OCI-LY3 (cell line): ENCODE data around the gene GALNT2.

ENCODE experiments used
- H2AFZ ChIP-seq: fragments of 200-600, 300-600 bp; shearing (Covaris generic); 2 replicates; pipeline ENCODE4 v1.6.0; 2014; ENCODE audit warnings: antibody characterized with exemption, low read depth, low read length
- H3K27ac ChIP-seq: fragments of 200-600, 300-600 bp; sonication (generic); 2 replicates; pipeline ENCODE4 v1.5.1; 2014; ENCODE audit warnings: mild to moderate bottlenecking, low read length, moderate library complexity, mixed read lengths
- H3K27me3 ChIP-seq: fragments of 200-600, 300-600 bp; sonication (generic); 2 replicates; pipeline ENCODE4 v1.6.1; 2014; ENCODE audit warnings: low read depth, low read length, mixed read lengths
- H3K36me3 ChIP-seq: fragments of 200-600, 300-600 bp; sonication (generic); replicated peaks from 2 replicates; pipeline ENCODE3; 2014; ENCODE audit warnings: low read depth, low read length, mixed read lengths
- H3K4me1 ChIP-seq: fragments of 300-600, 200-600 bp; sonication (generic); 2 replicates; pipeline ENCODE4 v1.6.1; 2014; ENCODE audit warnings: low read length, mixed read lengths
- H3K4me2 ChIP-seq: fragments of 200-600, 300-600 bp; sonication (generic); 2 replicates; pipeline ENCODE4 v1.6.1; 2014; ENCODE audit warnings: low read length, mixed read lengths
- H3K4me3 ChIP-seq: fragments of 300-600, 200-600 bp; sonication (generic); 2 replicates; pipeline ENCODE4 v1.5.1; 2014; ENCODE audit warnings: antibody characterized with exemption, mild to moderate bottlenecking, low read length, moderate library complexity
- H3K79me2 ChIP-seq: fragments of 300-600, 200-600 bp; shearing (Covaris generic); 2 replicates; pipeline ENCODE4 v1.6.1; 2014; ENCODE audit warnings: mild to moderate bottlenecking, low read length, mixed read lengths
- H3K9ac ChIP-seq: fragments of 300-600, 200-600 bp; shearing (Covaris generic); 2 replicates; pipeline ENCODE4 v1.6.0; 2014; ENCODE audit warnings: mild to moderate bottlenecking, low read length, moderate library complexity
- H3K9me3 ChIP-seq: fragments of 200-600, 300-600 bp; shearing (Covaris generic); 2 replicates; pipeline ENCODE4 v1.6.1; 2014; ENCODE audit warnings: low read length, mixed read lengths; ENCODE audit not compliant: insufficient read depth
- H4K20me1 ChIP-seq: fragments of 200-600, 300-600 bp; sonication (generic); 2 replicates; pipeline ENCODE4 v1.6.1; 2016; ENCODE audit warnings: low read length, mixed read lengths; ENCODE audit not compliant: insufficient read depth
- CTCF ChIP-seq: fragments of 200-600, 300-600 bp; sonication (generic); IDR thresholded peaks from 2 replicates; pipeline ENCODE4 v1.5.1; 2014; ENCODE audit warnings: antibody characterized with exemption, low read length, low read depth
- EZH2phosphoT487 ChIP-seq: fragments of 200-600 bp; shearing (Covaris generic); IDR thresholded peaks from 2 replicates; pipeline ENCODE4 v1.6.1; 2018; ENCODE audit warnings: antibody characterized with exemption, mixed run types, low read depth

The GALNT2 gene

GRCh38 chr1:230255116-230255515 is 188.1 kb downstream of the GALNT2 start:
- no peak for TF ChIP-seq CTCF
- TF ChIP-seq EZH2phosphoT487 = no peak
- Histone ChIP-seq H3K27ac (no peak overlapping the region), H2AFZ (no peak overlapping the region), H3K9ac (no peak overlapping the region), H4K20me1 (no peaks in the 10 kb centered on the region), H3K4me1 (peaks cover 3% of the 10 kb centered on the region; the same call in 1 of the 2 replicates), H3K9me3 (peaks cover 3% of the 10 kb centered on the region; the same call in 1 of the 2 replicates), H3K79me2 (no peaks in the 10 kb centered on the region), H3K4me2 (no peak overlapping the region), H3K27me3 (no peaks in the 10 kb centered on the region), H3K36me3 (peaks cover 36% of the 10 kb centered on the region), H3K4me3 (no peak overlapping the region)

- no peaks in the 10 kb centered on the region for H4K20me1 ChIP-seq
- H3K36me3 ChIP-seq = peaks cover 33% of the 10 kb centered on the region
These were observed 189.0 kb downstream of the GALNT2 start for GRCh38 chr1:230255991-230256390.

GRCh38 chr1:230256896-230257295 is 189.9 kb downstream of the GALNT2 start:
- no peaks in the 10 kb centered on the region for H4K20me1 ChIP-seq
- no peaks in the 10 kb centered on the region for H3K27me3 ChIP-seq
- no peak overlapping the region for H3K4me2 ChIP-seq
- no peak overlapping the region for H3K9ac ChIP-seq
- H3K79me2 ChIP-seq = no peaks in the 10 kb centered on the region
- peaks cover 8% of the 10 kb centered on the region for H3K4me1 ChIP-seq
- TF ChIP-seq CTCF (no peak), EZH2phosphoT487 (no peak)
- peaks cover 3% of the 10 kb centered on the region; the same call in 1 of the 2 replicates for H3K9me3 ChIP-seq
- no peak overlapping the region for H3K4me3 ChIP-seq
- no peak overlapping the region for H2AFZ ChIP-seq
- no peak overlapping the region for H3K27ac ChIP-seq
- H3K36me3 ChIP-seq = peaks cover 33% of the 10 kb centered on the region

More at GRCh38 chr1:230255991-230256390, 189.0 kb downstream of the GALNT2 start:
- Histone ChIP-seq H3K4me3 (no peak overlapping the region), H3K9ac (no peak overlapping the region), H3K27ac (no peak overlapping the region), H3K79me2 (no peaks in the 10 kb centered on the region), H3K27me3 (no peaks in the 10 kb centered on the region), H2AFZ (no peak overlapping the region), H3K4me2 (no peak overlapping the region), H3K9me3 (peaks cover 3% of the 10 kb centered on the region; the same call in 1 of the 2 replicates), H3K4me1 (peaks cover 10% of the 10 kb centered on the region)
- no peak for TF ChIP-seq CTCF

GRCh38 chr1:230259621-230260020 is 192.6 kb downstream of the GALNT2 start:
- H3K4me3 ChIP-seq = no peak overlapping the region
- no peaks in the 10 kb centered on the region for H3K27me3 ChIP-seq
- no peak overlapping the region for H3K4me2 ChIP-seq
- peaks cover 3% of the 10 kb centered on the region; the same call in 1 of the 2 replicates for H3K9me3 ChIP-seq
- H4K20me1 ChIP-seq = no peaks in the 10 kb centered on the region
- no peak overlapping the region for H3K27ac ChIP-seq
- peaks cover 8% of the 10 kb centered on the region for H3K4me1 ChIP-seq
- no peaks in the 10 kb centered on the region for H3K79me2 ChIP-seq
- H3K36me3 ChIP-seq = peaks cover 31% of the 10 kb centered on the region
- TF ChIP-seq EZH2phosphoT487 (no peak), CTCF (no peak)
- no peak overlapping the region for H2AFZ ChIP-seq
- no peak overlapping the region for H3K9ac ChIP-seq
